Measurements from ENCODE around the gene PIP4K2B. TPM values are rescaled to one million over a fixed set of nuclear protein-coding genes. Genes with fewer than 3 reads are reported as not detected.
A peak's percentile ranks its signal among the peaks of the same experiment; 100 is the strongest.

PIP4K2B gene
- total and polyA plus RNA-seq, 9 of the 15 experiments (the other 6 are each of a cell fraction or from before 2014, with no cell fraction given): 3.7 to 29.9 (median 23.0) TPM

- TF ChIP-seq E2F4 (CRISPR knock-in tag; IDR thresholded peaks at IDR 0.05; ENCODE audit: low read depth): no peak
- no peak for TF ChIP-seq MCM3 (IDR thresholded peaks at IDR 0.05)
- peak; percentile 61; the same call in 1 of the 2 replicates for TF ChIP-seq HNRNPL (IDR thresholded peaks at IDR 0.05; ENCODE audit: low read depth, low read length)
- TF ChIP-seq ZNF696 (CRISPR knock-in tag; conservative IDR thresholded peaks at IDR 0.05): no peak
- no peak for TF ChIP-seq CREB3 (tag; conservative IDR thresholded peaks at IDR 0.05; ENCODE audit: low read depth)
- no peak for TF ChIP-seq ZNF778 (CRISPR knock-in tag; IDR thresholded peaks at IDR 0.05)
- no peak for TF ChIP-seq MBD1 (CRISPR knock-in tag; IDR thresholded peaks at IDR 0.05)
- no peak for TF ChIP-seq ZFP30 (CRISPR knock-in tag; IDR thresholded peaks at IDR 0.05; ENCODE audit: borderline replicate concordance)
- TF ChIP-seq TFAM (CRISPR knock-in tag; conservative IDR thresholded peaks at IDR 0.05): no peak
- no peak for TF ChIP-seq ELK3 (CRISPR knock-in tag; IDR thresholded peaks at IDR 0.05)
- no peak for TF ChIP-seq NCOA6 (IDR thresholded peaks at IDR 0.05)
- TF ChIP-seq THAP12 (CRISPR knock-in tag; IDR thresholded peaks at IDR 0.05): peak; percentile 63; the same call in 1 of the 2 replicates
- no peak for TF ChIP-seq THRB (CRISPR knock-in tag; conservative IDR thresholded peaks at IDR 0.05)
- TF ChIP-seq ZNF408 (CRISPR knock-in tag; IDR thresholded peaks at IDR 0.05; ENCODE audit: low read depth): no peak
- no peak for TF ChIP-seq HMG20B (CRISPR knock-in tag; IDR thresholded peaks at IDR 0.05)
- no peak for TF ChIP-seq NR1H2 (CRISPR knock-in tag; IDR thresholded peaks at IDR 0.05)
These were observed at the start of gene PIP4K2B (continued) for GRCh38 chr17:38799501-38800236.
